Loucy (cell line): ENCODE results near the gene ASPM.

Source experiments
- EZH2phosphoT487 ChIP-seq: fragments of 200-600 bp; IDR thresholded peaks from 2 replicates; pipeline ENCODE4 v1.6.1; 2018; ENCODE audit warnings: antibody characterized with exemption, mild to moderate bottlenecking, moderate library complexity, borderline replicate concordance
- TF ChIP-seq, protein P1 (sequence below): fragments of 200-600 bp; sonication (generic); conservative IDR thresholded peaks from 2 replicates; pipeline ENCODE4 v1.5.1; 2014; ENCODE audit warnings: mild to moderate bottlenecking, antibody characterized with exemption, low read length

DNA sequence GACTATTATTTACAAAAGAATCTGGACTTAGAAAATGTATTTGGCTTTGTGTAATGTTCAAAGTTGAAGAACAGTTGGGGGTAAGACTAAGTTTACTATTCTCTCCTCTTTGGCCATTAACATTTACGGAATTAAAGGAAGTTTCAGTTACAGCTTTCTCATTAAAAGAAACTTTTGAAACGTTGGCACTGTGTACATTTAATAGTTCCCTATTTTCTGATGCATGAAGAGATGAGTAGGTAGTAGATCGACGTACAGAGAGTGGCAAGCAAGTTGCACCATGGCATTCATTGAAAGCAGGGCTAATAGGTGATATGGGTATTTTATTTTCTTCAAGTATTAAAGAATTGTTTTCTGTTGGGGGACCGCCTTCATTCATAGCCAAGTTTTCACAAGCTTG, 3.2 kb downstream of the ASPM start:
- TF ChIP-seq, protein P1, sequence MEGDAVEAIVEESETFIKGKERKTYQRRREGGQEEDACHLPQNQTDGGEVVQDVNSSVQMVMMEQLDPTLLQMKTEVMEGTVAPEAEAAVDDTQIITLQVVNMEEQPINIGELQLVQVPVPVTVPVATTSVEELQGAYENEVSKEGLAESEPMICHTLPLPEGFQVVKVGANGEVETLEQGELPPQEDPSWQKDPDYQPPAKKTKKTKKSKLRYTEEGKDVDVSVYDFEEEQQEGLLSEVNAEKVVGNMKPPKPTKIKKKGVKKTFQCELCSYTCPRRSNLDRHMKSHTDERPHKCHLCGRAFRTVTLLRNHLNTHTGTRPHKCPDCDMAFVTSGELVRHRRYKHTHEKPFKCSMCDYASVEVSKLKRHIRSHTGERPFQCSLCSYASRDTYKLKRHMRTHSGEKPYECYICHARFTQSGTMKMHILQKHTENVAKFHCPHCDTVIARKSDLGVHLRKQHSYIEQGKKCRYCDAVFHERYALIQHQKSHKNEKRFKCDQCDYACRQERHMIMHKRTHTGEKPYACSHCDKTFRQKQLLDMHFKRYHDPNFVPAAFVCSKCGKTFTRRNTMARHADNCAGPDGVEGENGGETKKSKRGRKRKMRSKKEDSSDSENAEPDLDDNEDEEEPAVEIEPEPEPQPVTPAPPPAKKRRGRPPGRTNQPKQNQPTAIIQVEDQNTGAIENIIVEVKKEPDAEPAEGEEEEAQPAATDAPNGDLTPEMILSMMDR = no peak
- no peak for TF ChIP-seq EZH2phosphoT487
